ENCODE measurements around the gene HNF4A.

Gene HNF4A

DNA sequence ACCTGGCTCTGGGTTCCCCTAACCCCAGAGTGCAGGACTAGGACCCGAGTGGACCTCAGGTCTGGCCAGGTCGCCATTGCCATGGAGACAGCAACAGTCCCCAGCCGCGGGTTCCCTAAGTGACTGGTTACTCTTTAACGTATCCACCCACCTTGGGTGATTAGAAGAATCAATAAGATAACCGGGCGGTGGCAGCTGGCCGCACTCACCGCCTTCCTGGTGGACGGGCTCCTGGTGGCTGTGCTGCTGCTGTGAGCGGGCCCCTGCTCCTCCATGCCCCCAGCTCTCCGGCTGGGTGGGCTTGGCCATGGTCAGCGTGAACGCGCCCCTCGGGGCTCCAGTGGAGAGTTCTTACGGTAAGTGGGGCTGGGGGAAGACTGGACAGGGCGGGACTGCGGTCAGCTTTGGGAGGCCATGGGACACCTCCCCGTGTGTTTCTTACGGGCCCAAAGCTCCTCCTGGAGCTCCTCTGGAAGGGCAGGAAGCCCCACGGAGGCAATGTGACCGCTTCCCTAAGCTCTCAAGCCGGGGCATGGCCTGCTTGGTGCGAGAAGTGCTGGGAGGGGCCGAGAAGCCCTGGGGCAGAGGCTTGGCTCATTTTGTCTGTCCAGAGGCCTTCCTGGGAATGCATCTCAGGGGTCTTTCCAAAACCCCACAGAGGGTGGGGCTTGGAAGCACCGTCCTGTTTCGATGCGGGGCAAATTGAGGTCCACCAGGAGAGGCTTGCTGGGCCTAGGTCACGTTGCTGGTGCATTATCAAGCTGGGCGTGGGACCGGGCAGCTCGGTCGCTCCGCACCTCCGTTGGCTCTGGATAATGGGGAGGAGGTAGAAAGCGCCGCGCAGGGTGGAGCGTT lies at the start of gene HNF4A:
Gene HNF4A, plus strand, starts transcription at position 202 of the 855 bp plus-strand sequence. Its CDS starts 106 bp downstream, at position 308.
- DNase-seq (ENCODE audit: low read depth in 2 of 2), result no peak
- no peak within 1 kb of the TSS for H3K4me3 ChIP-seq (replicated peaks in 1 of 2; ENCODE audit: low read depth in 2 of 2, low read length in 2 of 2)
- TF ChIP-seq, protein P1, sequence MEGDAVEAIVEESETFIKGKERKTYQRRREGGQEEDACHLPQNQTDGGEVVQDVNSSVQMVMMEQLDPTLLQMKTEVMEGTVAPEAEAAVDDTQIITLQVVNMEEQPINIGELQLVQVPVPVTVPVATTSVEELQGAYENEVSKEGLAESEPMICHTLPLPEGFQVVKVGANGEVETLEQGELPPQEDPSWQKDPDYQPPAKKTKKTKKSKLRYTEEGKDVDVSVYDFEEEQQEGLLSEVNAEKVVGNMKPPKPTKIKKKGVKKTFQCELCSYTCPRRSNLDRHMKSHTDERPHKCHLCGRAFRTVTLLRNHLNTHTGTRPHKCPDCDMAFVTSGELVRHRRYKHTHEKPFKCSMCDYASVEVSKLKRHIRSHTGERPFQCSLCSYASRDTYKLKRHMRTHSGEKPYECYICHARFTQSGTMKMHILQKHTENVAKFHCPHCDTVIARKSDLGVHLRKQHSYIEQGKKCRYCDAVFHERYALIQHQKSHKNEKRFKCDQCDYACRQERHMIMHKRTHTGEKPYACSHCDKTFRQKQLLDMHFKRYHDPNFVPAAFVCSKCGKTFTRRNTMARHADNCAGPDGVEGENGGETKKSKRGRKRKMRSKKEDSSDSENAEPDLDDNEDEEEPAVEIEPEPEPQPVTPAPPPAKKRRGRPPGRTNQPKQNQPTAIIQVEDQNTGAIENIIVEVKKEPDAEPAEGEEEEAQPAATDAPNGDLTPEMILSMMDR (IDR thresholded peaks at IDR 0.05; ENCODE audit: low read depth, low read length), result no peak

DNA sequence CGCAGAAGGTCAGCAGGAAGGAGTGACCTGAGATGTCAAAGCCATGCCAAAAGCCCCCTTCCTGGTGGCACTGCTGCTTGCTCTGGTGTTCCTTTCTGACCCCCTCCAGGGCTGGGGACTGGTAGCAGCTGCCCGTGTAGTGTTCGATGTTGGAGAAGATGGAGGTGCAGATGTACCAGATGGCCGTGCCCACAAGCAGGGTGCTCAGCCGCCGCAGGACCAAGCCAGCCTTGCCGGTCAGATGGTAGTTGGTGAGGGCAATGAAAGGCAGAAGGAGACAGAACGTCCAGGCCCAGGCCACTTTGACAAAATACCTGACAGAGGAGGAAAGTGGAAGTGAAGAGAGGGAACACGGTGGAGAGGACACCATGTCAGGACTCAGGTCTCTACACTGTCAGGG lies 48.6 kb upstream of the HNF4A start:
- no peak overlapping the region for H3K4me3 ChIP-seq (replicated peaks in 1 of 2; ENCODE audit: low read depth in 2 of 2, low read length in 2 of 2)
- no peak for DNase-seq (ENCODE audit: low read depth in 2 of 2)
- TF ChIP-seq, protein P1 (IDR thresholded peaks at IDR 0.05; ENCODE audit: low read depth, low read length), result no peak

GRCh38 chr20:44309763-44310663 lies 45.5 kb upstream of the HNF4A start:
- H3K4me3 ChIP-seq (replicated peaks in 1 of 2; ENCODE audit: low read depth in 2 of 2, low read length in 2 of 2), result peak overlapping the region; percentile 99
- TF ChIP-seq, protein P1 (IDR thresholded peaks at IDR 0.05; ENCODE audit: low read depth, low read length), result no peak
- DNase-seq (ENCODE audit: low read depth in 2 of 2), result peak; percentile 76 to 81

DNA sequence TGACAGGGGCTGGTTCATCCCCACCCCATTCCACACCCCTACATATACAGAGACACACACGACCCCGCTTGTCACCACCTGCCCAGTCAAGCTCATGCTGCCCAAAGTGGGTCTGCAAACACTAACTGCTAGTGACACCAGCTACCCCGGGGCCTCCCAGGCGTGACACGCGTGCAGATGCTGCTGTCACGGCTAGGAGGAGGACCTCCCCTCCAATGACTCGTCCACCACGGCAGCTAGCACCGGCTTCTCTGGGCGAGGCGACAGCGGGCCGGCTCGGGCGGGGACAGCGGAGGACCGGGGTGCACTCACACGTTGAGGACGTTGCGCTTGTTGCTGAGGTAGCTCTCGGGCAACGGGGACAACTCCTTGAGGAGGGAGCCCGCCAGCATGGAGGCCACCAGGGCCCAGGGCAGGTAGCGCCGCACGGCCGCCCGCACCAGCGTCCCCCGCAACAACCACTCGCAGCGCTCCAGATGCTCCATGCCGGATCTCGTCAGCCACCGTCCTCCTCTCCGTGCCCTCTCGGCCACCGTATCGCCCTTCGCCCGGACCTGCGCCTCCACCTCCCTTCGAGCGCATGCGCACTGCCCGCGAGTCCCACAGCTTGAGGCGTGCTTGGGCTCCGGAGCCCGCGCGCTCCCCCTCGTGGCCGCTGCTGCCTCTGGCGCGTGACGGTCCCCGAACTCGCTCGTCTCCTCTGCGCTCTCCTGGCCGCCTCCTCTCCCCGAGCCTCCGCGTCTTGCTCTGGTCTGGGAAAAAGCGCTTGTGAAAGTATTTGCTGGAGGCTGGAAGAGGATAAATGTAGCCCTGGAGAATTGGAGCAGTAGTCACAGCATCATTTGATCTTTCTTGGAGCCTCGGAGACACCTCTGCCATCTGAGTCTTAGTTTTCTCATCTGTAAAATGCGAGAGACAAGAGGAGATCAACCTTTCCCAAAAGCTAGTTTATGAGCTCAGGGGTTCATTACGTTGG lies 44.5 kb upstream of the HNF4A start, which contains the start of gene FITM2:
Gene FITM2, minus strand, starts transcription at position 539 of the 976 bp plus-strand sequence. Its CDS starts 54 bp downstream, at position 485.
- DNase-seq (ENCODE audit: low read depth in 2 of 2), result peak; percentile 98
- H3K4me3 ChIP-seq (replicated peaks in 1 of 2; ENCODE audit: low read depth in 2 of 2, low read length in 2 of 2), result peak within 1 kb of the TSS; percentile 99
- TF ChIP-seq, protein P1 (IDR thresholded peaks at IDR 0.05; ENCODE audit: low read depth, low read length), result peak; percentile 79

GRCh38 chr20:44314870-44315269 lies 40.6 kb upstream of the HNF4A start:
- H3K4me3 ChIP-seq (replicated peaks in 1 of 2; ENCODE audit: low read depth in 2 of 2, low read length in 2 of 2), result no peak overlapping the region
- DNase-seq (ENCODE audit: low read depth in 2 of 2), result no peak
- TF ChIP-seq, protein P1 (IDR thresholded peaks at IDR 0.05; ENCODE audit: low read depth, low read length), result no peak

Data from cardiac fibroblast (primary cell).